GM18907 (cell line): ENCODE results near the gene GPRIN2.

Experiments used
- ATAC-seq: cut with Tn5 transposase; IDR thresholded peaks from one replicate; pipeline ENCODE4 v1.9.1; 2021; ENCODE audit warnings: mild to moderate bottlenecking, moderate library complexity; ENCODE audit not compliant: unreplicated experiment

GPRIN2 gene

GRCh38 chr10:46549171-46550075, 7.0 kb downstream of the GPRIN2 start:
- no peak for ATAC-seq

- no peak for ATAC-seq
Measured at GRCh38 chr10:46548498-46549090, 7.9 kb downstream of the GPRIN2 start.

- no peak for ATAC-seq
Measured at GRCh38 chr10:46547541-46548497, 8.6 kb downstream of the GPRIN2 start.

GRCh38 chr10:46546591-46547540, 9.6 kb downstream of the GPRIN2 start:
- ATAC-seq: no peak

- no peak for ATAC-seq
Measured at GRCh38 chr10:46545861-46546590, 10.4 kb downstream of the GPRIN2 start.

GRCh38 chr10:46544989-46545791, 11.3 kb downstream of the GPRIN2 start:
- ATAC-seq: no peak

- no peak for ATAC-seq
Measured at GRCh38 chr10:46543466-46544377, 12.7 kb downstream of the GPRIN2 start.

- ATAC-seq: no peak
Measured at GRCh38 chr10:46542567-46543465, 13.6 kb downstream of the GPRIN2 start.

- ATAC-seq: no peak
Measured at GRCh38 chr10:46541735-46542566, 14.5 kb downstream of the GPRIN2 start.

- ATAC-seq: no peak
Measured at GRCh38 chr10:46541017-46541661, 15.3 kb downstream of the GPRIN2 start.

- no peak for ATAC-seq
Measured at GRCh38 chr10:46540412-46541016, 15.9 kb downstream of the GPRIN2 start.

- ATAC-seq: no peak
Measured at GRCh38 chr10:46539596-46540411, 16.7 kb downstream of the GPRIN2 start.

GRCh38 chr10:46538717-46539426, 17.6 kb downstream of the GPRIN2 start:
- no peak for ATAC-seq
